ENCODE data around the gene PYCARD.
A peak's percentile ranks its signal among the peaks of the same experiment; 100 is the strongest.

Gene PYCARD

GRCh38 chr16:31215287-31216162, 13.0 kb upstream of the PYCARD start:
- H3K27ac ChIP-seq (replicated peaks): no peak overlapping the region
- DNase-seq (ENCODE audit: low read depth in 1 of 2, low spot score in 1 of 2): no peak
- peaks cover 29% of the 10 kb centered on the region for H3K27me3 ChIP-seq (ENCODE audit: insufficient read depth, poor library complexity, severe bottlenecking)
- TF ChIP-seq, protein P1, sequence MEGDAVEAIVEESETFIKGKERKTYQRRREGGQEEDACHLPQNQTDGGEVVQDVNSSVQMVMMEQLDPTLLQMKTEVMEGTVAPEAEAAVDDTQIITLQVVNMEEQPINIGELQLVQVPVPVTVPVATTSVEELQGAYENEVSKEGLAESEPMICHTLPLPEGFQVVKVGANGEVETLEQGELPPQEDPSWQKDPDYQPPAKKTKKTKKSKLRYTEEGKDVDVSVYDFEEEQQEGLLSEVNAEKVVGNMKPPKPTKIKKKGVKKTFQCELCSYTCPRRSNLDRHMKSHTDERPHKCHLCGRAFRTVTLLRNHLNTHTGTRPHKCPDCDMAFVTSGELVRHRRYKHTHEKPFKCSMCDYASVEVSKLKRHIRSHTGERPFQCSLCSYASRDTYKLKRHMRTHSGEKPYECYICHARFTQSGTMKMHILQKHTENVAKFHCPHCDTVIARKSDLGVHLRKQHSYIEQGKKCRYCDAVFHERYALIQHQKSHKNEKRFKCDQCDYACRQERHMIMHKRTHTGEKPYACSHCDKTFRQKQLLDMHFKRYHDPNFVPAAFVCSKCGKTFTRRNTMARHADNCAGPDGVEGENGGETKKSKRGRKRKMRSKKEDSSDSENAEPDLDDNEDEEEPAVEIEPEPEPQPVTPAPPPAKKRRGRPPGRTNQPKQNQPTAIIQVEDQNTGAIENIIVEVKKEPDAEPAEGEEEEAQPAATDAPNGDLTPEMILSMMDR (IDR thresholded peaks at IDR 0.05; ENCODE audit: insufficient read depth, low read length): no peak
- no peak for TF ChIP-seq SPI1 (IDR thresholded peaks at IDR 0.05; ENCODE audit: borderline replicate concordance, low read depth)
- TF ChIP-seq POLR2AphosphoS5 (IDR thresholded peaks at IDR 0.05; ENCODE audit: low read depth): no peak
- TF ChIP-seq REST (IDR thresholded peaks at IDR 0.05; ENCODE audit: insufficient replicate concordance, low read depth): no peak
- TF ChIP-seq GABPA (IDR thresholded peaks at IDR 0.05; ENCODE audit: low read depth): no peak
- no peak overlapping the region for H3K4me3 ChIP-seq (replicated peaks; ENCODE audit: insufficient read depth, low read length)

GRCh38 chr16:31214708-31215286, 12.2 kb upstream of the PYCARD start:
- no peak overlapping the region for H3K4me3 ChIP-seq (replicated peaks; ENCODE audit: insufficient read depth, low read length)
- peaks cover 29% of the 10 kb centered on the region for H3K27me3 ChIP-seq (ENCODE audit: insufficient read depth, poor library complexity, severe bottlenecking)
- TF ChIP-seq REST (IDR thresholded peaks at IDR 0.05; ENCODE audit: insufficient replicate concordance, low read depth) (no peak), SPI1 (IDR thresholded peaks at IDR 0.05; ENCODE audit: borderline replicate concordance, low read depth) (no peak), POLR2AphosphoS5 (IDR thresholded peaks at IDR 0.05; ENCODE audit: low read depth) (no peak), GABPA (IDR thresholded peaks at IDR 0.05; ENCODE audit: low read depth) (no peak)
- TF ChIP-seq, protein P1 (IDR thresholded peaks at IDR 0.05; ENCODE audit: insufficient read depth, low read length): no peak
- no peak overlapping the region for H3K27ac ChIP-seq (replicated peaks)
- DNase-seq (ENCODE audit: low read depth in 1 of 2, low spot score in 1 of 2): no peak

GRCh38 chr16:31213877-31214707, 11.5 kb upstream of the PYCARD start, which contains the start of gene TRIM72:
TRIM72 (plus strand) TSS chr16:31214119; CDS start chr16:31214739, 620 bp downstream.
- DNase-seq (ENCODE audit: low read depth in 1 of 2, low spot score in 1 of 2): no peak
- Histone ChIP-seq H3K27me3 (ENCODE audit: insufficient read depth, poor library complexity, severe bottlenecking) (peaks cover 29% of the 10 kb centered on the region), H3K4me3 (replicated peaks; ENCODE audit: insufficient read depth, low read length) (no peak within 1 kb of the TSS), H3K27ac (replicated peaks) (no peak within 1 kb of the TSS)
- TF ChIP-seq REST (IDR thresholded peaks at IDR 0.05; ENCODE audit: insufficient replicate concordance, low read depth) (no peak), SPI1 (IDR thresholded peaks at IDR 0.05; ENCODE audit: borderline replicate concordance, low read depth) (peak; percentile 66)
